Middle frontal gyrus (tissue), 1 donor: ENCODE measurements around the gene RNFT2.

Experiments
- DNase-seq: peaks from one replicate; pipeline ENCODE4 v3.0.0-alpha.2; 2015; ENCODE audit warnings: low spot score; ENCODE audit errors: extremely low spot score

The RNFT2 gene

DNA sequence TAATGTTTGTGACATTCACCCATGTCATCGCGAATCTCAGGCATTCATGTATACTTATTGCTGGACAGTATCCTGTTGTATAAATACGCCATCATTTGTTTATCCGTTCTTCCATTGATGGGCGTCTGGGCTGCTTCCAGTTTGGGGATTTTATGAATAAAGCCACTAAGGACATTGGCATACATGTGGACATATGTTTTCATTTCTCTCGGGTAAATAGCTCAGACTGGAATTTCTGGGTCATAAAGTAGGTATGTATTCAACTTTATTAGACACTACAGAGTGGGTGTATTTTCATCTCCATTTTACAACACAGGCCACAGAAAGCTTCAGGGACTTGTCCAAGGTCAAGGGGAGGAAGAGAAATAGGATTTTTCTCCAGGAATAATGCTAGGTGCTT is 94.2 kb downstream of the RNFT2 start:
- DNase-seq = no peak

DNA sequence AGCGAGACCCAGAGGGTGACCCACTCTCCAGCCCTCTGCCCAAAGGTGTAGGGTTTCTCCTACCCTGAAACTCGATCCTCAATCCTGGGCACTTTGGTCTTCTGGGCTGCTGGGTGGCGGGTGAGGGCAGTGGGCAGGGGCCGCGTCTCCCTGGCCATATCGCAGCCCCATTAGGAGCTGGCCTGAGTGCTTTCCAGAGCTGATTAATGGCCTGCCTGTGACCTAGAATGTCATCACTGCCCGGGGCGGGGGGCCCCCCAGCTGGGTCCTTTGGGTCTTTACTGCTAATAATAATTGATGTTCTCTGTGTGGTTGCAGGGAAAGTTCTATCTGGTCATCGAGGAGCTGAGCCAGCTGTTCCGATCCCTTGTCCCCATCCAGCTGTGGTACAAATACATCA is 95.4 kb downstream of the RNFT2 start:
- no peak for DNase-seq

DNA sequence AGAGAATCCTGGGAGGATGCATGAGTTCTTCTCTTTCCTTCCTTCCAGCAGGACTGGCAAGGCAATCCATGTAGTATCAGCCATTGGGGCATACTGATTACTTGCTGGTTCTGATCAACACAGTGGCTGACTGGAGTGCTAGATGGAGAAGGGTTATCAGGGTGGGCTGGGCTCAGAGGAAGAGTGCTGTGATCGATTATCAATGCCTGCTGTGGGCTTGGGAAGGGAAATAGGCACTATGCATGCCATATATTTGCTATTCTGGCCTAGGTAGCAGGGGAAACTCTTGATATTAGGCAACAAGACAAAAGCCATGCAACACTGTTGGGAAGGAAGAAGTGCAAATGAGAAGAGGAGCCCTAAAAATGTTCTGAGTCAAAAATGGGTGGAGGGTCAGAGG is 97.4 kb downstream of the RNFT2 start:
- no peak for DNase-seq

DNA sequence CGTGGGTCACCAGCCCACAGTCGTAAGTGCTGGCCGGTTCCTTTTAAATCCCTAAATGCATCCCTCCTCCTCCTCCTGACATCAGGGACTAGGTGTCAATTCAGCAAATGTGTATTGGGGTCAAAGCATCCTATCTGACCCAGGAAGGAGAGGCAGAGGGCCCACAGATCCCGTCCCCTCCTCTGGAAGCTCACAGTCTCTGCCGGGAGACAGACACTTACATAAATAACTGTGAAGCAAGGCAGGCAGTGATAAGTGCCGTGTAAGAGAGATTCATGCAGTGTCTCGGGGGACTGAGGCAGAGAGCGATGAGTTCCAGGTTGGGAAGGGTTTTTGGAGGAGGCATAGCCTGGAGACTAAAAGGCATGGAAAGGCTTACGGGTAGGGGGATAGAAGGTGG is 99.0 kb downstream of the RNFT2 start:
- DNase-seq = no peak

DNA sequence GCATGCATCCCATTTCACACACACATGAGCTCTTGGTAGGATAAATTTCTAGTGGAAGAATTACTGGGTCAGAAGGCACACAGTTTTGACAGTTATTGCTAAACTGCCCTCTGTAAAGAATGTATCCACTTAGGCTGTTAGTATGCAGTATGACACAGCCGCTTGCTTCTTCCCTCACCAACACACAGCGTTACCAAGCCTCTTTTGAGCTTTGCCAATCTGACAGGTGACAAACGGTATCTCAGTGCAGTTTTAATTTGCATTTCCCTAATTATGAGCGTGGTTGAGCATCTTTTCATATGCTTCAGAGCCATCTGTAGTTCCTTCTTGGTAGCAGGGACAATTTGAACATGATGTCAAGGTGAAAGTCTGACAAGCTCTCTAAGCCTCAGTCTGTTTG is 100.2 kb downstream of the RNFT2 start:
- DNase-seq = no peak

DNA sequence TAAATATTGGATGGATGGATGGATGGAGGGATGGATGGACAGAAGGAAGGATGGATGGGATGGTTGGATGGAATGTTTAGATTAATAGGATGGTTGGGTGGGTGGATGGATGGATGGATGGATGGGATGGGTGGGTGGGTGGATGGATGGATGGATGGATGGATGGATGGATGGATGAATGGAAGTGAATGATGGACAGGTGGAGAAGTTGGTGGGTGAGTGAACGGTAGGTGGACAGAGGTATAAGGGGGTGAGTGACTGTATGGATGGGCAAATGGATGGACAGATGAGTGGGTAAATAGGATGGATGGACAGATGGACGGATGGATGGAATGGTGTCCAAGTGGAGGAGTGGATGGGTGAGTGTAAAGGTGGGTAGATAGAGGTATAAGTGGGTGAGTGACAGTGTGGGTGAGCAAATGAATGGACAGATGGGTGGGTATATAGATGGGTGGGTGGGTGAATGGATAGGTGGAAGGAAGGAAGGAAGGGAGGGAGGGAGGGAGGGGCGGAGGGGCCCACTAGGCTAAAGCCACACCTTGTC is 101.2 kb downstream of the RNFT2 start:
- no peak for DNase-seq

DNA sequence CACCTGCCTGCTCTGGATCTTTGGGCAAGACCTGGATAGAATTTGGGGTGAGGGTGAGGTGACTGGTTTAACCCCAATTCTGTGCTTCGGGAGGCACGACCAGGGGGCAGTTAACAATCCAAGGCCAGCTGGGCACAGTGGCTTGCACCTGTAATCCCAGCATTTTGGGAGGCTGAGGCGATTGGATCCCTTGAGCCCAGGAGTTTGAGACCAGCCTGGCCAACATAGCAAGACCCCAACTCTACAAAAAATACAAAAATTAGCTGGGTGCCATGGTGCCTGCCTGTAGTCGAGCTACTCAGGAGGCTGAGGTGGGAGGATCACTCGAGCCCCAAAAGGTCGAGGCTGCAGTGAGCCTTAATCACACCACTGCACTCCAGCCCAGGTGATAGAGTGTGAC is 105.0 kb downstream of the RNFT2 start:
- DNase-seq = no peak

DNA sequence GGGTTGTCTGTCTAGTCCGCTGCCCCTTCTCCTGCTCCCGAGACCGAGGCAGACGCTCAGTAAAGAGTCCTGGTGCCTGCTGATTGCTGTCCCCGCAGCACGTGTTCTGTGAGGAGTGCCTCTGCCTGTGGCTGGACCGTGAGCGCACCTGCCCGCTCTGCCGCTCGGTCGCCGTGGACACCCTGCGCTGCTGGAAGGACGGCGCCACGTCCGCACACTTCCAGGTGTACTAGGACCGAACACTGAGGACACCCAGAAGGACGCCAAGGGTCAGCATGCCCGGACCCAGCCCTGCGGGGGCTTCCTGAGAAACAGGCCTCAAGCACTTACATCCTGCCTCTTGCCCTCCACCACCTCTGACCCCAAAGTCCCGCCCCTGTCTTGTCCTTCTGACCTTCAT is 111.1 kb downstream of the RNFT2 start:
- DNase-seq = no peak

DNA sequence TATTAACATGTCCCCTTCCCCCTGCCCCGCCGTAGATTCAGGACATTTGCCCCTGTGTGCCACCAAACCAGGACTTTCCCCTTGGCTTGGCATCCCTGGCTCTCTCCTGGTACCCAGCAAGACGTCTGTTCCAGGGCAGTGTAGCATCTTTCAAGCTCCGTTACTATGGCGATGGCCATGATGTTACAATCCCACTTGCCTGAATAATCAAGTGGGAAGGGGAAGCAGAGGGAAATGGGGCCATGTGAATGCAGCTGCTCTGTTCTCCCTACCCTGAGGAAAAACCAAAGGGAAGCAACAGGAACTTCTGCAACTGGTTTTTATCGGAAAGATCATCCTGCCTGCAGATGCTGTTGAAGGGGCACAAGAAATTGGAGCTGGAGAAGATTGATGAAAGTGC is 114.2 kb downstream of the RNFT2 start:
- DNase-seq = no peak

DNA sequence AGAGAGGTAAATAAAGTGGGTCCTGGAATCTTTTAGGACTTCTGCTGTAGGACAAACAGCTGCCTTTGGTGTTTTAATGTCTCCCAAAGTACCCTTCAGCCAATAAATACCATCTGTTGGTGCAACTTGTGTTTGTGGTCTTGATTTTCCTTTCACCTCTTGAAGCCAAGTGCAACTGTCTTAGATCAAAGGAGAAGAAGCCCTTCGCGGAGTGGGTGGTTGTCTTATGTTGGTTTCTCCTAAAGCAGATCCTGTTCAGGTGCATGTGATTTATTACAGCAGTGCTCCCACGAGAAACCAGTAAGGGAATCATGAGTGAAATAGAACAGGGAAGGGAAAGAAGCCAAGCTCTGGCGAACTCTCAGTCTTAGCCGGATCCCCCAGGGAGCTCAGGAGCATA is 115.4 kb downstream of the RNFT2 start:
- no peak for DNase-seq

DNA sequence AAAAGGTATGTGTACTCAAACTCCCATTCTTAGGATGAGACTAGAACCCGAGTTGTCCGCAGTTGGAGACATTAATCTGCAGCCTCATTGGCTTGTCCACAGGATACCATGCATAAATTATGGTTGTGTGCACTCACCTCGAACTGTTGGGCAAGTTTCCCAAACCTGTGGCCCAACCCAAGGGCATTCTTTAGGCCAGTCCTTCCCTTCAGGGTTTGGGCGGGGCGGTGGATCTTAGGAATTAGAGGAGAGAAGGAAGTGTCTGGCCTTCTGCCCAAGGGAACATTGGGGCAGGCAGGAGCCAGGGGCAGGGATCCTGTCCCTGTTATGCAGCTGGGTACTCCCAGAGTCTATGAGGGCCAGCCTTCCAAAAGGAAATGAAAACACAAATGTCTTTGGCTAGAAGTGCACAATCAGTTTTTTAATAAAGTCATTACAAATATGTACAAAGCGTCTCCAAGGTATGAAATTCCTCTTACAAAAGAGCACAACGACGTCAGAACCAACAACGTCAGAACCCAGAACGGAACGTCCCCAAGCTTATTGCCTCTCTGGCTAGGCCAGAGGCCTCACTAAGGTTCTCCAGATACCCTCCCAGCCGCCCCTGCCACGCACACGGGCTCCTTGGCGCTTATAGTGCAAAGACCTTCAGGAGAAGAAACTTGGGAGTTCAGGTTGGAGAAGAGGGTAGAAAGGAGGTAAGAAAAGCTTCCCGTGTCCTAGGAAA is 117.8 kb downstream of the RNFT2 start:
- no peak for DNase-seq

DNA sequence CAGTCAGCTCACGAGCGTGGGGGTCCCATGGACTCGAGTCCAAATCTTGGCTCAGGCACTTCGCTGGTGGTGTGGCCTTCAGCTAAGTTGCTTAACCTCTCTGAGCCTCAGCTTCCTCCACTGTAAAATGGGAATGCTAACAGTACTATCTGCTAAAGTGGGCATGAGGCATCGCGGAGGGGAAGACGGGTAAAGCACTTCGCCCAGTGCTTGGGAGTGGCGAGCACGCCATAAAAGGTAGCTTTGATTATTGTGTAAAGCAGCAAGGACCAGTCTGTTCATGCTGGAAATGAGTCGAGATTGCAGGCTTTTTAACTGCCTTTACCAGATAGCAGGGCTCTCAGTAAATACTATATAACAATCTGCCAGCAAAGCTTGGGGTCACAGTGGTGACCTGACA is 118.6 kb downstream of the RNFT2 start:
- no peak for DNase-seq

DNA sequence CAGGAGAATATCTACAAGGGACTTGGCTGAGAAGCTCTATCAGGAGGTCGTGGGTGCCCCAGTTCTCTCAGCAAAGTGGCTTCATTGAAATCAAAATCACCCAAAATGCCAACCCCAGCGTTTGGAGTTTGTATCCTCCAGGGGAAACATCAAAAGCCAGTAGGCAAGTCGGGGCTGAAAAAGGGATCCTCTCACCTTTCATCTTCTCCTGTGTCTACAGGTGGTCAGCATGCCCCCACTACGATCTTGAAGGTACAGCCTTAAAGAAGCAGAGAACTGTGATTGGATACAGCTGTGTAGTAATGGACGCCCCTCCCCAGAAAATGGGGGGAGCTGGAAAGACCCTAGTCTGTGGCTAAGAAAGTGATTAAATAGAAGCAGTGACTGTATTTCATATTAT is 121.0 kb downstream of the RNFT2 start:
- no peak for DNase-seq

DNA sequence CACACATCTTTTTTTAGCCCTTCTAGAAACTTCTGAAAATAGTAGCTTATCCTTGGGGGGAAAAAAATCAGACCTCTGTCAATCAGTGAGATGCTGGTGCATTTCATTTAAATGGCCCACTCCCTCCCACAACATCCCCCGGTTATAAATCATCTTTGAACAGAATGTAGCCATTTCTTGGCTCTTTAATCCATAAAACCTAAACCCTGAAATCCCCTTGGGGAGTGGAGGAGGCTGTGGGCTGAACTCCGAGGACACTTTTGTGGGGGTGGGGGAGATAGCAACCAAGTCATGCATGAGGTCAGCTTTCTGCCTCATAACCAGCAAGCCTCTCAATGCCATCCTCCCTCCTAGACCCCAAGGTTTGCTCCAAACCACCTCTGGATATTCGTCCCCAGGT is 122.1 kb downstream of the RNFT2 start:
- DNase-seq = no peak

DNA sequence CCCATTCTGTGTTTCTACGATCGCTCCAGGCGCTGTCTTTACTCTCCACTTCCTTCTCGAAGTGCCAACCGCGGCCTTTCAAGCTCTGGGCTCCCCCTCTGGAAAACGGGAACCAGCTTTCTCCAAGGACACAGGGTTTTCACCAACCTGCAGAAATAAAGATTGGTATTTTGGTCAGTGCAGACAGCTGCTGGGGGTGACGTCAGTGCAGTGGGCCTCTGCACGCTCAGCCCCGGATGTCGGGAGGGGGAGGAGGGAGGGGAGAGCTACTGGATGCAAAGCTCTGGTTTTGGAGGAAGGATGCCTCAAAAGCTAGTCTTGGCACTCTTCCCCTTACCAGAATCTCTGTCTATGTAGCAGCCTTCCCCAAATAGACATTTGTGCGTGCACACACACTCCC is 123.2 kb downstream of the RNFT2 start:
- peak; percentile 81 for DNase-seq

DNA sequence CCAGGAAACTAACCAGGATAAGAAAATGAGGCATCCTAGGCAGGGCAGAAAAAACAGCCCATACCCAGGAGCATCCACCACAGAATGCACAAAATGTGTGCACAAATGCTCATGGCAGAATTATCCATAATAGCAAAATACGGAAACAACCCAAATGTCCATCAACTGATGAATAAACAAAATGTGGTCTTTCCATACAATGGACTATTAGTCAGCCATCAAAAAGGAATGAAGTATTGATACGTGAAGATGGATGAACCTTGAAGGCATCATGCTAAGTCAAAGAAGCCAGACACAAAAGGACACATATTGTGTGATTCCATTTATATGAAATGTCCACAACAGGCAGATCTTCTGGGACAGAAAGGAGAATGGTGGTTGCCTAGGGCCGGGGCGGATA is 124.1 kb downstream of the RNFT2 start:
- no peak for DNase-seq

DNA sequence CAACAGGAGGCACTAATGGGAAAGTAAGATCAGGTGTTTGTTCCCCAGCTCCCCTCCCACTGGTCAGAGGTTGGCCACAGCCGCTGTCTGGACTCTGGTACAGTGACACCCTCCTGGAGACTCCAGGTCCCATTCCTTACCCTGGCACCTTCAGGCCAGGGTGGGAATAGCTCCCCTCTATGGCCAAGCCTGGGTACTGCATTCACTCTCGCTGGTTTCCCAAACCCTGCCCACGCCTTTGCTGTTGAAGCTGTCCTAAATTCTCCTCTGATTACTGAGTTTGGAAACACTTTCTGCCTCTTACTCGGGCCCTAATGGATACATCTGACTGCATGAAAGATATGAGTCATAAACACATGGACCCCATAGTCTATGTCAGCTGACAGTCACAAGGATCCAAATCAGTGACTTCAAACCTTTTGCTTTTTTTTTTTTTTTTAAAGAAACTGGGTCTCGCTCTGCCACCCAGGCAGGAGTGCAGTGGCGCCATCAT is 125.2 kb downstream of the RNFT2 start:
- DNase-seq = no peak

DNA sequence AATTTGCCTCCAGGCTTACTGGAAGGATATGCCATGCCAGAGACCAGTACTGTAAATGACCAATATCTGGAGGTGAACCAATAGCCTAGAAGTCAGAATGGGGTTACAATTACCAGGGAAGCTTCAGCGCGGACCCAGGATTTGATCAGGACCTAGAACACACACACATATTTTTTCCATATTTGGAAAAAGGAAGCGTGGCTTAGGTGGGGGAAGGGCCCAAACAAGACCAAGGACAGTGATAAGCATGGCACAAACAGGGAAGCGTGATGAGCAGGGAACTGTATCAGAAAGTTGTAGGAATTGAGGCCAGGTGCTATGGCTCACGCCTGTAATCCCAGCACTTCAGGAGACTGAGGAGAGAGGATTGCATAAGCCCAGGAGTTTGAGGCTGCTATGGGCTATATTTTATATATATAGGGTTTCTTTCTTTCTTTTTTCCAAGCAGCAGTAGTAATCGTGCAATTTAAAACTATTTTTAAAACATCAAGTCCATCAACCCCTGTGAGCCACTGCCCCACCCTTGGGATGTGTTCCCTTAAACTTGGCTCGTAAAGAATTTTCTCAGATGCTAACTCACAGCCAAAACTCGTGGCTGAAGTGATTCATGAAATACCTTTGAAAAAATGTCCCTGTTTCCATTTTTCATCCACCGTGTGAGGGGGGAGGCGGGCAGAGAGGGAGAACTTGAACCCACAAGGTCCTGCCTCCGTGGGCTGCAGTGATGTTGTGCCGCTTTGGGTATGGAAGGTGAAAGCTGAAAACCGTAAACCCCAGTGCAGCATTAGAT is 126.5 kb downstream of the RNFT2 start:
- no peak for DNase-seq

DNA sequence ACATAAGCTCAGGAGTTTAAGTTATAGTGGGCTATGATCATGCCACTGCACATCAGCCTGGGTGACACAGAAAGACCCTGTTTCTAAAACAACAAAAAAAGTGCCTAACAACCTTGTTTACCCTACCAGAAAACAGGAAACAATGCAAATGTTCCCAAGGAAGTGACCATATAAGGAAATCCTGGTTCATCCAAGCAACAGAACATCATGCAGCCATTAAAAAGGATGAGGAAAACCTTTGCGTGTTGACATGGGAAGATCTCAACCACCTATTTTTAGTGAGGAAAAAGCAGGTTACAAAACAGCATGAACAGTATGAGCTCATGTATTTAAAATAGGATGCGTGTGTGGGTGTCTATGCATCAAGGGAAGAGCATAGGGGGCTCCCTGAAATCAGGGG is 129.4 kb downstream of the RNFT2 start:
- DNase-seq = no peak

DNA sequence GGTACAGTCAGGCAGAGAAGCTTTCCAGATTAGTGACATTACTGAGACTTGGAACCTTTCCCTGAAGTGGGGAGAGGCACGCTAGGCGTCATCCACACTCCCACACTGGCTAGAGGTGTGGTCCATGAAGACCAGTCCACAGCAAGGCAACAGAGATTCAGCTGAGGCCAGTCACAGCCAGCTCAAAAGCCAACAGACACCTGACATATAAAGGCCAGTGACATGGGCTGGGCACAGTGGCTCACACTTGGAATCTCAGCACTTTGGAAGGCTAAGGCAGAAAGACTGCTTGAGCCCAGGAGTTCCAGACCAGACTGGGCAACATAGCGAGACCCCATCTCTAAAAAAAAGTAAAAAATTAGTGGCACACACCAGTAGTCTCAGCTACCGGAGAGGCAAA is 132.2 kb downstream of the RNFT2 start:
- no peak for DNase-seq

DNA sequence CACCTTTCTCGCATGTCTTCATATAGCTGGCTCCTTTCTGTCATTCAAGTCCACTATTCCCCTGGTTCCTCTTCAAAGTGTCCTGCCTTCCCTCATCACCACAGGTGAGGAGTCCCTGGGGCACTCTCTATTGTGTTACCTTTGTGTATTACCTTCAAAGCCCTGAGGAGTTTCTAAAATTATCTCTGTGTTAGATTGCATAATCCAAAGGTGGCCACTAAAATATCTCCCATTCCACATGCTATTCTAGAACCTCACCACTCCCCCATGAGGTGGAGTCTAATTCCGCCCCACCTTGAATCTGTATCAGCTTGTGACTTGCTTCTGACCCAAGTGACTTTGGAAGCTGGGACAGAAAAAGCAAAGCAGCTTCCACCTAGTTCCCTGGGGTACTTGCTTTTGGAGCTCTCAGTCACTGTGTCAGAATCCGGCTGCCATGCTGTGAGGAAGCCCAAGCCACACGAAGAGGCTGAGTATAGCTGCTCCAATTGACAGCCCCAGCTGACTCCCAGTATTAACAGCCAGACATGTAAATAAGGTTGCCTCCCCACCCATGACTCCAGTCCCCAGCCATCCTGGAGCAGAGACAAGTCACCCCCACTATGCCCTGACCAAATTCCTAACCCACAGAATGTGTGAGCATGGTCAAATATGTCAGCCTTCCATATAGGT is 136.3 kb downstream of the RNFT2 start:
- DNase-seq = no peak
